GM21515 (cell line): ENCODE results near the gene KRTAP11-1.

Source experiments
- ATAC-seq: cut with Tn5 transposase; IDR thresholded peaks from one replicate; pipeline ENCODE4 v1.9.1; 2021; ENCODE audit not compliant: unreplicated experiment

The KRTAP11-1 gene, protein sequence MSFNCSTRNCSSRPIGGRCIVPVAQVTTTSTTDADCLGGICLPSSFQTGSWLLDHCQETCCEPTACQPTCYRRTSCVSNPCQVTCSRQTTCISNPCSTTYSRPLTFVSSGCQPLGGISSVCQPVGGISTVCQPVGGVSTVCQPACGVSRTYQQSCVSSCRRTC

DNA sequence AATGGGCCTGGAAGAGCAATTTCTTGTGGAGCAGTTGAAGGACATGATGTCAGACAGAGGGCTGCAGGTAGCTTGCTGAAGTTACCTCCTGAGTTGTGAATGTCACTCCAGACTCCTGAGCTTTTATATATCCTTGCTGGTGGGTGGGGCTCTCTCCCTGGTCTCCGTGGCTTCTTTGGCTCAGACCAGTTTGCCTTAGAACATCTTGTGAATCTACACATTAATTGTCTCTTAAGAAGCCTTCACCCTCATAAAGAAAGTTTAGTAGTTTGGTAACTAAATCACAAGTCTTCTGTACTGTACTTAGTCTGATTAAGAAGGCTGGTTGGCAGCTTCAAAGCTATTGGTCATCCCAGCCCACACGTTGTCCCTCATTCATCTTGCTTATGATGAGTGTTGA is at the start of gene KRTAP11-1:
TSS of gene KRTAP11-1 (minus strand) at position 101 of the 400 bp plus-strand sequence. CDS start at position 45, 56 bp downstream.
- no peak for ATAC-seq

DNA sequence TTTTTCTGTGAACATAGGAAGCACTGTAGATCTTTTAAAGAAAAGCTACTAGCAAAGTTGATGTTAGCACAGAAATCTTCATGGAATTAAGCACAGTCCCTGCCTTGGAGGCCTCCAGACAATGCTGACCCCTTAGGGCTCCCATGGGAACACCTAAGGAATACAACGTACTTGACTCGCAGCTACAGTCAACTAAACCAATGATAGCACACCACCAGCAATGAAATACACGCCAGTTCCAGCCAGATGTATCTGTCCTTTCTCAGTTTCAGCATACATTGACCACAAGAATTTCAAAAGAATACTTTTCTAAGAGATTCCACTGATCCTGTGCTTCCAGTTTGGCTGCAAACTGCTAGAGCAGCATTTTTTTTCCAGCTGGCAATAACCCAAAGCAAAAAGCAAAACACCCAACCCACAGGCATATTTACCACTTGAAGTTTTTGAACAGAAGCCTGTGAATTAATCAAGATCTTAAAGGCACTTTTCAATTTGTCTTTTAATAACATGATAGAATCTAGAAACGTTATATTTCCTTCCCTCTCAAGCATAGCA is 42.8 kb upstream of the KRTAP11-1 start:
- ATAC-seq = no peak

DNA sequence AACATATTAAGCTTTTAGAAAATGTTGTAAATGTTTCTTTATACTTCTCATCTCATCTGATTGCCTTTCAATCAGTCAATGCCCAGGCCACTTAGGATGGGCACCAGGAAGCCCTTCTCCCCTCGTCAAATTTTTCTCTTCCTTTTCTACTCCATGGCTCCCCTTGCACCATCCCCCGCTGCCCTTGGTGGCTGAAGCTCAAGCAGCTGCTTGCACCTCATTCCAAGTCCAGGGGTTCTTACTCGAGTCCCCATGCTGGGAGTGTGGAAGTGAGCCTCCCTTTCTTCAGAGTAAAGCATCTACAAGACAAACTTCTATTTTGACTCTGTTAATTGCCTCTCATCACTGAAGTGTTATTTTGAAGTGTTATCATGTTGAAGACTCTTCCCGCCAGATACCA is 39.7 kb upstream of the KRTAP11-1 start:
- no peak for ATAC-seq

DNA sequence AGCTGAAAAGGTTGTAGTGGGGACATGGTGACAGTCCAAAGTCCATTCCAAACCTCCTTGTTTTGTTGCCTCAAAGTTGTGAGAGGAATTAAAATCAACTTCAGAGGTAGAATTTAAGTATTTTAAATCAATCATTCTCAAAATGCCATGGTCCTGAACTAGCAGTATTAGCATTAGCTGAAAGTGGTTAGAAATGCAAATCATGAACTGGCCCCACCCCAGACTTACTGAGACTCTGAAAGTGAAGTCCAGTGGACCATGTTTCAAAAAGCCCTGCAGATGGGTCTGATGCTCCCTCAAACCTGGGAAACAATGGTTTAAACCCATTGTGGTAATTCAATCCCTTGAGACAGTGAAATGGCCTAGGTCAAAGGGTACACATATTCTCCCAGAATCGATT is 36.2 kb upstream of the KRTAP11-1 start:
- no peak for ATAC-seq

DNA sequence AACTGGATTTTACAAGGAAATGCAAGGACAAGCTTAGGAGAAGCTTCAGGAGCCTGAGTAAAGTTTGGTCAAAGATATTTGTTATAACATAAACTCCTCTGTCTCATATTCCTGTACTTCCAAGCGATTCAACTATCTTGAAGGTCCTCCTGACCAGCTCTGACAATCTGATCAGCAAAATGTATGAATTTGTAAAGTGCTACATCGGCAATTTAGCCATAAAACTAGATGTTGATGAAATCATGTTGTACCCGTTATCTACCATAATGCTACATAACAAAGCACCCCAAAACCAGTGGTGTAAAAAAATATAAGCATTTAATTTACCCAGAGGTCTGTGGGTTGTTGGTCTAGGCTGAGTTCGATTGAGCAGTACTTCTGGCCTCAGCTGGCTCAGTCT is 19.5 kb upstream of the KRTAP11-1 start:
- no peak for ATAC-seq

DNA sequence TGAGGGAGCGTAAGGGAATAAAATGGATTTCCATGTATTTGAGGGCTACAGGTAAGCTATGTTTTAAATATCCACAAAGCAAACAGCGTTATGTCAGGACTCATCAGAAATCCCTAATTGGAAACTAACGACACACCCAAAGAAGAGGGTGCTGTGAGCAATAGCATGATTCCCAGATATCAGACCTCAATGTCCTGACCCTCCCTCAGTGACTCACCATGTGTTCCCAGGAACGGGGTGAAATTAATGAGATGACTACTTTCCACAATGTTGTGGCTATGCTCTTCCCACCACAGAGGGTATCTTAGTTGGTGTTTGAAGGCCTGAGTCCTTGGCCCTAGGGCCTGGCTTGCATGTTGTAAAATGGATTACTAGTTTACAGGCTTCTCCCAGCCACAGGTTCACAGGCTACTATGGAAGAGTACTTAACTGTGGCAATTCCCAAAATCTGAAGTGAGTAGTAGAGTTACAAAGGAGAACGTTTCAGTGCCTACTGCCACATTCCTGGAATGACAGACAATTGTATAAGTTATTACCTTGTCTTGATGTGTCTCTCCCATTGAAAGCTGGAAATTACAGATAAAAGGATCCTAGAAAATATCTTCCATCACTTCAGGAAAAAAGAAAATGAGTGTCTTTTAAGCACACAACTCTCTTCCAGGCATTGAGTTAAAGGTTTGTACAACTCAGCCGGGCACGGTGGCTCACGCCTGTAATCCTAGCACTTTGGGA is 1.7 kb upstream of the KRTAP11-1 start:
- ATAC-seq = no peak

DNA sequence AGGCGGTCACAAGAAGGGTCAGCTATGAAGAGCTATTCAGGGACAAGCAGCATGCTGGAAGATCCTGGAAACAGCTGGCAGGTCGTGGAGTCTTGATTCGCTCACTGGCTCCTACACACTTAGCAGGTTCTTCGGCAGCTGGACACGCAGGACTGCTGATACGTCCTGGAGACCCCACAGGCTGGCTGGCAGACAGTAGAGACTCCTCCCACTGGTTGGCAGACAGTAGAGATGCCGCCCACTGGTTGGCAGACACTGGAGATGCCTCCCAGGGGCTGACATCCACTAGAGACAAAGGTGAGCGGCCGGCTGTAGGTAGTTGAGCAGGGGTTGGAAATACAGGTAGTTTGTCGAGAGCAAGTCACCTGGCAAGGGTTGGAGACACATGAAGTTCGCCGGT is 466 bp downstream of the KRTAP11-1 start:
- ATAC-seq = no peak

DNA sequence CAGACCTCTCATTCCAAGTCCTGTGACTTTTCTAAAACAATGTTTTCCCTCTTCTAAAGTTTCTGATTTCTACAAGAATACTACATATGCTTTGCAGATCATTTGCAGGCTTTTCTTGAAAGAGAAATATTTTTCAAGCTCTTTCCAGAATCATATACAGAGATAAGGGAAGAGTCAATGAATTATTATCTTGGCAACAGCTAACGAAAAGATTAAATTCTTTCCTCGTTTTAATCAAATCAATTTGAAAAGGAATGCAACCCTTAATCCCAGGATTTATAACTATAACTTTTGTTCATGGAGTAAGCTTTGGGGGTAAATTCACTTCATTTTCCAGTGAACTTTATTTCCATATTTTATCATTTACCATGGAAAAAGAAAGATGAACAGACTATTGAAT is 6.9 kb downstream of the KRTAP11-1 start:
- no peak for ATAC-seq

DNA sequence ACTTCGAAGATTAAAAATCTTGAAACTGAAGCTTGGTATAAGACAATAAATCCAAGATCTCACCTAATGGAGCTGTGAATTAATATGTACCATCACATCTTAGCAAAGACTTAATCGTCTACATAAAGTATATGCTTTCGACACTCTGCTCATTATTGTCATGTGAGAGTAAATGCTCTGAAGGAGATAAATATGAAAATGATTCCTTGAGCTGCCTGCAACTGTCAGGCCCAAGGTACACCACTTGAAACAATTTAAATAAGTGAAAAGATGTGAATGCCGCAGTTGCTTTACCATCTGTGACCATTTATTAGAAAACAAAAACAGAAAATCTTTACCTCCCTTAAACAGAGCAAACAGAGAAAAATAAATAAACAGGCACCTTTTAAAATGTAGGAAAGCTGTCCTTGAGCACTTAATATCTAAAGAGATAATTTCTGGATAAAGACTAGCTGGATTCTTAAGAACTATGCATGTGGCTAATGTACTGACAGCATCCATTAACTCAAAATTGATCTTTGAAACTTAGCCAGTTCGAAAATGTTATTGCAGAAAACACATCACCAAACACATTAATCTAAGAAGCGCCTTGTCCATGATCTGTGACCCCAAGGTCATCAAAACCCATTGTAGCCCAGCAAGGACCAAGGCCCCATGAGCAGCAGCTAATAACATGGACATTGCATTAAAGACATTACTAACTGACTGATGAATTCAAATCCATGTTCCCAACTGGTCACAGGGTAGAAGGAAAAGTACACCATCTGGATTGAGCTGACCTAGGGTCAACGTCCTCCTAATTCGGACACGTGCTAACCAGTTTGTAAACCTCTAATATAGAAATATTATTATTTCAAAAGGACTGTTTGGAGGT is 33.5 kb downstream of the KRTAP11-1 start:
- no peak for ATAC-seq

DNA sequence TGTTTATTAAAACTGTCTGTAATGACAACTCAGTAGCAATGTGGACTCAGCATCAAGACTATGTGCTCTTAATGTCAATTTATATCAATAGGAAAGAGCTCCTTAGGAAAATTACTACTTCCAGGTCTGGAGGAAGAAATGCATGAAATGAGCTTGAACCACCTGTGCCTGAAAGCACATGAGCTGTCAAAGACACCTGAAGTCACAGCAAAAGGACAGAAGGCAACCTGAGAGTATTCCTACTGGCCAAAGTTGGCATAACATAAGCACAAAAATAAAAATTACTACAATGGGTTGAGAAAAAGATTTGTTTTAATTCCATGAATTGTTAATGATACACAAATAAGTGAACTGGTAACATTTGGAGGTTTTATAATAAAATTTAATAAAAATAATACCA is 38.4 kb downstream of the KRTAP11-1 start:
- ATAC-seq = no peak

DNA sequence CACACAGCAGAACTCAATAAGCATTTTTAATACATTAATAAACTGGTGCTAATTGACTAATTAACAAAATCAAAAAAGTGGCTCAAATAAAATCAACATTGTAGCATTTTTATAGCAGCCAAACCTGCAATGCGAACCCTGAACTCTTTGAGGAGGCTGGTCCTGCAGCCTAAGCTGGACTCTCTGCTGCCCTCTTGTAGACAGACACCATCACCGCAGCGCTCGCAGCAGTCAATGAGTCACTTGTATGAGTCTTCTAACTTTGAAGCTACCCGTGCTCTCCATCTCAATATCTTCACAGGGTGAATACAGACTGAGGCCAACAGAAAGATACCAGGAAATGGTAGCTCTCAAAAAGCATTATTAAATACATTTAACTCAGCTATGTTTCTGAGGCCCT is 42.1 kb downstream of the KRTAP11-1 start:
- no peak for ATAC-seq

DNA sequence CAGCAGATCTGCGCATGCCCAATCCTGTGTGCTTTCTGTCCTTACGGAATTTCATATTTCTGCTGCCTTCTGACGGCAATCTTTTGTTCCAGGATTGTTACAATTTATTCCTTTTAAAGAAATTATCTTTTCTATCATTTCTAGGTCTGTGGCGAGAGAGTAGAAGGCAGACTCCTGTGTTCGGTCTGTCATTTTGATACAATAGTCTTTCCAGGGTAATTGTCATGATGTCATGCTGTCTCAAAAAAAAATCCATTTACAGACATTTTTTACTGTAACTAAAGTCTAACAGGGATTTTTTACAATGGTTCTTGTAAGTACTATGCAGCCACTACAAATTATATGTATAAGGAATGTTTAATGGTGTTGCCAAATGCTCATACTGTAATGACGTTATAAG is 42.8 kb downstream of the KRTAP11-1 start:
- ATAC-seq = no peak

DNA sequence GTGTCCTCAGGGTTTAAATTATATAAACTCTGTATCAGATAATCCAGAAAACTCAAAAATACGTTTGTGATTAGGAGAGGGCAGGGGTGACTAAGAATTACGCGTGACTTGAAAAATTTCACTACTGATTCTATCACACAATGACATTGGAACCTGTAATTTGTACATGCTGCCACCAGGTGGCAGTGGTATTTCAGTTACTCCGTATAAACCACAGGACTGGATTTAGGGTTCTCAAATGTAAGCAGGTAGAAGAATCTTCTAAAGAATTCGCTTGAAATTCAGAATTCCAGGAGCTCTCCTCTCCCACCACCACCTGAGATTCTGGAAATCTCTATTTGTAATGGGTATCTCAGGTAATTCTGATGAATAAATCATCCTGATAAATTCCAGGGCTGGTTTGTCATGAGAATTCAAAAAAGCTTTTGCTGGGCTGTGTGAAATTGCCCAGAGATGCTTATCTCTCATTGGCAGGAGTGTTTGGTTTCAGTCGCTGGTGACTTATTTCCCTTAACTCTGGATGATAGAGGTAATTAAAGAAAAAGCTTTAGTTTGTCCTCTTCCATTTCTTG is 50.1 kb downstream of the KRTAP11-1 start:
- no peak for ATAC-seq
